ENCODE results near the gene SPATA12. TPM values are rescaled to one million over a fixed set of nuclear protein-coding genes. Genes with fewer than 3 reads are reported as not detected.

Gene SPATA12
- total RNA-seq, 4 donors from 2014 or later, result not detected

- no peak for DNase-seq (ENCODE audit: low spot score in 2 of 2)
- no peak overlapping the region for H3K4me3 ChIP-seq (ENCODE audit: low read depth, poor library complexity, severe bottlenecking)
- intact Hi-C loops (cut with DNase I; ENCODE audit: low total_unique reads), result no loop called here
- no peak for TF ChIP-seq CTCF (IDR thresholded peaks at IDR 0.05)
- no peak for TF ChIP-seq POLR2A (IDR thresholded peaks at IDR 0.05)
- 0% methylated on average over 1 of the region's 1 CpG for WGBS, 2 donors
Observed at GRCh38 chr3:57043518-57043917, 16.9 kb upstream of the SPATA12 start.

GRCh38 chr3:57046101-57046765, 14.2 kb upstream of the SPATA12 start:
- intact Hi-C loops (cut with DNase I; ENCODE audit: low total_unique reads), result no loop called here
- WGBS, 2 donors, result 48 to 51% methylated on average over 7 of the region's 7 CpGs
- no peak overlapping the region for H3K4me3 ChIP-seq (ENCODE audit: low read depth, poor library complexity, severe bottlenecking)
- TF ChIP-seq CTCF (IDR thresholded peaks at IDR 0.05) (no peak), POLR2A (IDR thresholded peaks at IDR 0.05) (no peak)
- no peak for DNase-seq (ENCODE audit: low spot score in 2 of 2)

- WGBS, 2 donors, result 24 to 34% methylated on average over 8 of the region's 8 CpGs
- no peak overlapping the region for H3K4me3 ChIP-seq (ENCODE audit: low read depth, poor library complexity, severe bottlenecking)
- peak; percentile 90 to 91 for DNase-seq (ENCODE audit: low spot score in 2 of 2)
- TF ChIP-seq POLR2A (IDR thresholded peaks at IDR 0.05) (no peak), CTCF (IDR thresholded peaks at IDR 0.05) (no peak)
- intact Hi-C loops (cut with DNase I; ENCODE audit: low total_unique reads), result no loop called here
Observed at GRCh38 chr3:57048052-57048671, 12.3 kb upstream of the SPATA12 start.

DNA sequence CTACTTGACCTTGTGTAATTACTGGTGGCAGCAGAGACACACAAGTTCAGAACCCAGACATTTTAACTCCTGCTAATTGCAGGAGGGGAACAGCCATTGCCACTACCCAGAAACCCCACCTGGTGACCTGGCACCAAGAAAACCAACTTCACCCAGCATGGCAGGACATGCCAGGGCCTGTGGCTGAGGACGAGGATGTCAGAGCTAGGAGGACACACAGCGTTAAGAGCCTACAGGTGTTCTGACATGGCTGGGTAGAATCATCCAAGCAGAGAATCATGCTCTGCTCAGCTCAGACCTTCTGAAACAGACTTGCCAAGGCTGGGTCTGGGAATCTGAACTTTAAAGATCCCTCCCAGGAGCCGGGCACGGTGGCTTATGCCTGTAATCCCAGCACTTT, 11.7 kb upstream of the SPATA12 start:
- H3K4me3 ChIP-seq (ENCODE audit: low read depth, poor library complexity, severe bottlenecking), result no peak overlapping the region
- 35 to 38% methylated on average over 4 of the region's 4 CpGs for WGBS, 2 donors
- intact Hi-C loops (cut with DNase I; ENCODE audit: low total_unique reads), result no loop called here
- TF ChIP-seq CTCF (IDR thresholded peaks at IDR 0.05), result no peak
- no peak for TF ChIP-seq POLR2A (IDR thresholded peaks at IDR 0.05)
- DNase-seq (ENCODE audit: low spot score in 2 of 2), result no peak

DNA sequence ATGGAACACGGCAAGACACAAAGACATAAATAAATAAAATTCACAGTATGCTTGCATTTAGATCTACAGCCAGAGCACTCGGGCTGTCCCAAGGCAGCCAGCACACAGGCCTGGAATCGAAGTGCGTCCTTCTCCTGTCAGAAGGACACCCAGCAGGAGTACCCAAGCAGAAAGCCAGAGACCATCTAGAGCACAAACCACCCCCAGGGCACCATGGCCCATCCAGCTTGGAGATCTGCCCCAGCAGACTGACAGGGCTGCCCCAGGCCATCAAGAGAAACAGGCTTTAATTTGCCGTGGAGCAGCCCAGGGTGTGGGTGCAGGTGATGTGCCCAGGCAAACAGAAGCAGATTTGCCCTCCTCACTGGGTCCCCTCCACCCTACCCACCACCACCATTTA, 7.8 kb upstream of the SPATA12 start:
- H3K4me3 ChIP-seq (ENCODE audit: low read depth, poor library complexity, severe bottlenecking), result no peak overlapping the region
- DNase-seq (ENCODE audit: low spot score in 2 of 2), result no peak
- intact Hi-C loops (cut with DNase I; ENCODE audit: low total_unique reads), result no loop called here
- WGBS, 2 donors, result 78 to 85% methylated on average over 5 of the region's 5 CpGs
- no peak for TF ChIP-seq CTCF (IDR thresholded peaks at IDR 0.05)
- no peak for TF ChIP-seq POLR2A (IDR thresholded peaks at IDR 0.05)
